ENCODE results near the gene VEGFB.

The VEGFB gene

DNA sequence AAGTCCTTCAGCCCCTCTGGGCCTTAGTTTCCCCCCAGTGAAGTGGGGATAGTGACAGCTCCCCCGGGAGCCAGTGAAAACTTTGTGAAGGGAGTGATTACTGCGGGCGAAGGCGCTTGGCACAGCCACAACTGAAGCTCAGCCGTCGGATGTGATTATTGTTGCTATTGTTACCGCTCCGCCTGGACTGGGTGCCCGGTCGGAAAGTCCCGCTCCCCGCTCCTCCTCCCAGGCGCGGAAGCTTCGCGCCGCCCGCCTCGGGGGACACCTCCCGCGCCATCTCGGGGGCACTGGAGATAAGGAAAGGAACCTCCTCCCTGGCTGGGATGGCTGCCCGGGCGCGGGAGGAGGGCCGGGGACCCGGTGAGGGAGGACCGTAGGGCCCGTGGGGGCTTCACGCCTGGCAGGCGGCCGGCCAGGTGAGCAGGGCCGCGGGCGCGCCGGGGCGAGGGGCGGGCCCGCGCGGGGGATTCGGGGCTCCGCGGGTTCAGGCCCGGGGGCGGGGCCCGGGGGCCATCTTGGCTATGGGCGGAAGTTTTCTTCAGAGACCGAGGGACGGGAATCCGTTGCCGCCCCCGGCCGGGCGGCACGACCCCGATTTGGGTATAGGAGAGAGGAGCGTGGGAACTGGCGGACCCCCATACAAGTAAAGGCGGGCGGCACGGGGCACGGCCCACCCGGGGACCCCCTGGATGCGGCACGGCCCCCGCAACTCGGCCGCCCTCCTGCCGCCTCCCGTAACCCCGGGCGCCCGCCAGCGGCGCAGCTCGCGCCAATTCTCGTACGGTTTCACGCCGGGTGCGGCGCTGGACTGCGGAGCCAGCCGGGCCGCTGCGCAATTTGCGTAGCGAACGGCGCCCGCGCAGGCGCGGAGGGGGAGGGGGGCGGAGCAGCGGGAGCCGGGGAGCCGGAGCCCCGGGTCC is 50.8 kb downstream of the VEGFB start, which contains the start of gene GPR137:
GPR137 (plus strand) TSS at position 887 of the 923 bp plus-strand sequence. CDS start 677 bp downstream, outside the sequence.
- DNase-seq, result peak; percentile 84

- no peak for DNase-seq
Observed at GRCh38 chr11:64285885-64286800, 51.8 kb downstream of the VEGFB start.

DNA sequence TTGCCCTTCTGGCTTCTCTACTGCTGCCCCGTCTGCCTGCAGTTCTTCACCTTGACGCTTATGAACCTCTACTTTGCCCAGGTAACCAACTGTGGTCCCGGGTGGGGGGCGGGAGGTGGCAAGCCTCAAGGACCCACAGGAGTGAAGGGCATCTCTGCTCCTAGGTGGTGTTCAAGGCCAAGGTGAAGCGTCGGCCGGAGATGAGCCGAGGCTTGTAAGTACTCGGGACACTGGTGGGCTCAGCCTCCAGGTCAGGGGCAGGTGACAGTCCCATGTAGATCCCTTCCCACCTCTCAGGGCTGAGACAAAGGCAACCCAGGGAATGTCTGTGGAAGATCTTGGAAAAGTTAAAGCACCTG is 52.4 kb downstream of the VEGFB start:
- DNase-seq, result no peak

- no peak for DNase-seq
Observed at GRCh38 chr11:64287676-64288352, 53.4 kb downstream of the VEGFB start.

GRCh38 chr11:64288353-64288750 is 54.0 kb downstream of the VEGFB start:
- no peak for DNase-seq
